Hematopoietic multipotent progenitor cell (in vitro differentiated cells): Measurements from ENCODE around the gene MSI2. TPM values are rescaled to one million over a fixed set of nuclear protein-coding genes. Genes with fewer than 3 reads are reported as not detected.

ENCODE experiments used
- DNase-seq, 3 donors: peaks; one replicate each; pipeline ENCODE4 v3.0.0-alpha.2; 2011 to 2015; ENCODE audit warnings: low read depth in 2 of 3, low spot score in 2 of 3
- total RNA-seq: library from RNA; depleted of rRNA; stranded (reverse); fragments of >200 nt; gene quantifications from one replicate; pipeline ENCODE4 v1.2.3, GENCODE V29; 2012

Gene MSI2
- total RNA-seq, 1 donor, result 241 TPM

GRCh38 chr17:57447990-57448758 is 191.9 kb downstream of the MSI2 start:
- DNase-seq, result peak in 1 of 3 donors; percentile 42

- DNase-seq, result no peak
These were observed 192.5 kb downstream of the MSI2 start for GRCh38 chr17:57448759-57449283.

- DNase-seq, result no peak
These were observed 194.9 kb downstream of the MSI2 start for GRCh38 chr17:57451191-57451590.

- no peak for DNase-seq
These were observed 195.3 kb downstream of the MSI2 start for GRCh38 chr17:57451643-57452042.

GRCh38 chr17:57453841-57454425 is 197.6 kb downstream of the MSI2 start:
- DNase-seq, result no peak

- DNase-seq, result no peak
These were observed 198.4 kb downstream of the MSI2 start for GRCh38 chr17:57454729-57455062.

GRCh38 chr17:57455063-57455914 is 199.0 kb downstream of the MSI2 start:
- DNase-seq, result peak in 2 of 3 donors; percentile 94 to 98

GRCh38 chr17:57456622-57457021 is 200.3 kb downstream of the MSI2 start:
- DNase-seq, result no peak

- no peak for DNase-seq
These were observed 200.9 kb downstream of the MSI2 start for GRCh38 chr17:57457188-57457587.

GRCh38 chr17:57458718-57459285 is 202.5 kb downstream of the MSI2 start:
- DNase-seq, result no peak

GRCh38 chr17:57459286-57459915 is 203.1 kb downstream of the MSI2 start:
- no peak for DNase-seq

- DNase-seq, result no peak
These were observed 204.8 kb downstream of the MSI2 start for GRCh38 chr17:57461082-57461481.

GRCh38 chr17:57462007-57462579 is 205.8 kb downstream of the MSI2 start:
- no peak for DNase-seq

- peak in 2 of 3 donors; percentile 47 to 60 for DNase-seq
These were observed 207.0 kb downstream of the MSI2 start for GRCh38 chr17:57463103-57463885.

GRCh38 chr17:57464191-57464864 is 208.0 kb downstream of the MSI2 start:
- no peak for DNase-seq

GRCh38 chr17:57465610-57466009 is 209.3 kb downstream of the MSI2 start:
- DNase-seq, result no peak

GRCh38 chr17:57466017-57466471 is 209.7 kb downstream of the MSI2 start:
- DNase-seq, result no peak

GRCh38 chr17:57466521-57466920 is 210.2 kb downstream of the MSI2 start:
- no peak for DNase-seq

GRCh38 chr17:57467226-57467625 is 210.9 kb downstream of the MSI2 start:
- no peak for DNase-seq
